GM19452 (cell line): ENCODE data around the gene B3GAT3.
"Not testable (repeated sequence)": the region's sequence is repeated elsewhere in the genome, so short reads cannot be mapped to it uniquely, and the experiment has no call there.

ENCODE experiments used
- ATAC-seq: cut with Tn5 transposase; IDR thresholded peaks from one replicate; pipeline ENCODE4 v1.9.1; 2021; ENCODE audit not compliant: unreplicated experiment

B3GAT3 gene

GRCh38 chr11:62580959-62581715 is 40.6 kb downstream of the B3GAT3 start:
- no peak for ATAC-seq

GRCh38 chr11:62579252-62579651 is 42.5 kb downstream of the B3GAT3 start:
- no peak for ATAC-seq

- ATAC-seq, result no peak
Observed at GRCh38 chr11:62578541-62578940, 43.2 kb downstream of the B3GAT3 start.

- ATAC-seq, result no peak
Observed at GRCh38 chr11:62577046-62577714, 44.6 kb downstream of the B3GAT3 start.

GRCh38 chr11:62575837-62576236 is 45.9 kb downstream of the B3GAT3 start:
- no peak for ATAC-seq

GRCh38 chr11:62575156-62575555 is 46.6 kb downstream of the B3GAT3 start:
- ATAC-seq, result no peak

- ATAC-seq, result peak; percentile 5
Observed at GRCh38 chr11:62574363-62575071, 47.3 kb downstream of the B3GAT3 start.

- ATAC-seq, result peak; percentile 83
Observed at GRCh38 chr11:62573592-62574362, 48.0 kb downstream of the B3GAT3 start, which contains the start of gene EEF1G. Gene EEF1G, minus strand, starts transcription at chr11:62573891. Its CDS starts 49 bp downstream, at chr11:62573842.

GRCh38 chr11:62573006-62573591 is 48.7 kb downstream of the B3GAT3 start:
- ATAC-seq, result no peak

- no peak for ATAC-seq
Observed at GRCh38 chr11:62572431-62572830, 49.4 kb downstream of the B3GAT3 start.

GRCh38 chr11:62571493-62571892 is 50.3 kb downstream of the B3GAT3 start:
- ATAC-seq, result not testable (repeated sequence)

- ATAC-seq, result not testable (repeated sequence)
Observed at GRCh38 chr11:62570903-62571302, 50.9 kb downstream of the B3GAT3 start.

- ATAC-seq, result no peak
Observed at GRCh38 chr11:62569611-62570010, 52.2 kb downstream of the B3GAT3 start.

GRCh38 chr11:62567018-62567633 is 54.7 kb downstream of the B3GAT3 start:
- ATAC-seq, result no peak

- no peak for ATAC-seq
Observed at GRCh38 chr11:62566247-62566646, 55.5 kb downstream of the B3GAT3 start.
